Fibroblast of the aortic adventitia (primary cell): ENCODE measurements around the gene AMZ2. TPM values are rescaled to one million over a fixed set of nuclear protein-coding genes. Genes with fewer than 3 reads are reported as not detected.
"Not testable (repeated sequence)": the region's sequence is repeated elsewhere in the genome, so short reads cannot be mapped to it uniquely, and the experiment has no call there.

Experiments
- DNase-seq: peaks from one replicate; pipeline ENCODE4 v3.0.0-alpha.2; 2010; ENCODE audit warnings: low read depth
- H3K4me3 ChIP-seq: 2 replicates; pipeline ENCODE4 v1.5.1; 2011; ENCODE audit warnings: low read depth, mild to moderate bottlenecking, control low read depth, low read length, moderate library complexity
- total RNA-seq: library from RNA; depleted of rRNA; stranded (reverse); fragments of >200 nt; gene quantifications from 2 replicates; pipeline ENCODE4 v1.2.3, GENCODE V29; 2012; ENCODE audit warnings: low replicate concordance
- TF ChIP-seq, protein P1 (sequence below): IDR thresholded peaks from 2 replicates; pipeline ENCODE4 v1.5.1; 2011; ENCODE audit warnings: mild to moderate bottlenecking, low read length, control low read depth, inconsistent platforms; ENCODE audit not compliant: insufficient read depth

The AMZ2 gene
- total RNA-seq, 1 donor = 89.7 TPM

GRCh38 chr17:68221786-68222185 lies 26.1 kb upstream of the AMZ2 start:
- DNase-seq = no peak
- TF ChIP-seq, protein P1, sequence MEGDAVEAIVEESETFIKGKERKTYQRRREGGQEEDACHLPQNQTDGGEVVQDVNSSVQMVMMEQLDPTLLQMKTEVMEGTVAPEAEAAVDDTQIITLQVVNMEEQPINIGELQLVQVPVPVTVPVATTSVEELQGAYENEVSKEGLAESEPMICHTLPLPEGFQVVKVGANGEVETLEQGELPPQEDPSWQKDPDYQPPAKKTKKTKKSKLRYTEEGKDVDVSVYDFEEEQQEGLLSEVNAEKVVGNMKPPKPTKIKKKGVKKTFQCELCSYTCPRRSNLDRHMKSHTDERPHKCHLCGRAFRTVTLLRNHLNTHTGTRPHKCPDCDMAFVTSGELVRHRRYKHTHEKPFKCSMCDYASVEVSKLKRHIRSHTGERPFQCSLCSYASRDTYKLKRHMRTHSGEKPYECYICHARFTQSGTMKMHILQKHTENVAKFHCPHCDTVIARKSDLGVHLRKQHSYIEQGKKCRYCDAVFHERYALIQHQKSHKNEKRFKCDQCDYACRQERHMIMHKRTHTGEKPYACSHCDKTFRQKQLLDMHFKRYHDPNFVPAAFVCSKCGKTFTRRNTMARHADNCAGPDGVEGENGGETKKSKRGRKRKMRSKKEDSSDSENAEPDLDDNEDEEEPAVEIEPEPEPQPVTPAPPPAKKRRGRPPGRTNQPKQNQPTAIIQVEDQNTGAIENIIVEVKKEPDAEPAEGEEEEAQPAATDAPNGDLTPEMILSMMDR = no peak
- no peak overlapping the region for H3K4me3 ChIP-seq

- no peak overlapping the region for H3K4me3 ChIP-seq
- TF ChIP-seq, protein P1 = no peak
- no peak for DNase-seq
Measured at GRCh38 chr17:68222606-68223005, 25.2 kb upstream of the AMZ2 start.

DNA sequence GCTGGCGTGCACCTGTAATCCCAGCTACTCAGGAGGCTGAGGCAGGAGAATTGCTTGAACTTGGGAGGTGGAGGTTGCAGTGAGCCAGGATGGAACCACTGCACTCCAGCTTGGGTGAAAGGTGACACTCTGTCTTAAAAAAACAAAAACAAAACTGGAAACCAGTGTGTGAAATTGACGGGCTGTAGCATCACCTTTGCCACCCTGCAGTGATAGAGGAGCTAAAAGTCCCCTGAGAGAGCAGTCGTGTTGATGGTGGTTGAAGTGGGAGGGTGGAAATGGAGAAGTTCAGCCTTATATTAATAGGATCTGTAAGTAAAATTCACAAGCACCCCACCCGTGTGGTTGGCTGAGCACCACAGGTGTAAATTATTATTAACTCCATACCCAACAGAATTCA lies 22.8 kb upstream of the AMZ2 start:
- DNase-seq, H3K4me3 ChIP-seq: not testable (repeated sequence)

DNA sequence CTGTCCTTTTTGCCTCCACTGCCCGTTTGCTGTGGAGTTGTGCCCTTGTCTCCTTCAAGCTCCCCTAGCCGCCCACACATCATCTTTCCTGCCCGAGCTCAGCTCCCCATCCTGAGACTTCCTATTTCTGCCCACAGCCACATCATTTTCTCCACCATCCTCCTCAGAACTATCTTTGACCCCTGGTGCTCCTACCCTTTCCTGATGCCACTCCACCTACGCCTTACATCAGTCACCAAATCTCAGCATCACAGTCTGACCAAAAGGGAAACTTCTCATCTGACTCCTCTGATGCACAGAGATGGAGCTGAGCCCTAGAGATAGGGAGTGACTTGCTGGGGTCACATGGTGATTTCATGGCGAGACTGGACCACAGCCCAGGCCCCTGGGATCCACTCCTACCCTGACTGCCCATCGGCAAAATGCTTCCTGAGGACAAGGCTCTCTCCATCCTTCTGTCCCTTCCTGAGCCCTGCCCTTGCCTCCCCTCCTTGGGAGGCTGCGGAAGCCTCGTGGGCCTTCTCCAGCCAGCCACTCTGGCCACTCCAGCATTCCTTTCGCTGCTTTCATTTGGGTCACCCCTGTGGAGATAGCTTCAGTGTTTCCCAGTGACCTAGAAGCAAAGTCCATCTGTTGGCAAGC lies 19.7 kb upstream of the AMZ2 start:
- not testable (repeated sequence) for DNase-seq, H3K4me3 ChIP-seq

DNA sequence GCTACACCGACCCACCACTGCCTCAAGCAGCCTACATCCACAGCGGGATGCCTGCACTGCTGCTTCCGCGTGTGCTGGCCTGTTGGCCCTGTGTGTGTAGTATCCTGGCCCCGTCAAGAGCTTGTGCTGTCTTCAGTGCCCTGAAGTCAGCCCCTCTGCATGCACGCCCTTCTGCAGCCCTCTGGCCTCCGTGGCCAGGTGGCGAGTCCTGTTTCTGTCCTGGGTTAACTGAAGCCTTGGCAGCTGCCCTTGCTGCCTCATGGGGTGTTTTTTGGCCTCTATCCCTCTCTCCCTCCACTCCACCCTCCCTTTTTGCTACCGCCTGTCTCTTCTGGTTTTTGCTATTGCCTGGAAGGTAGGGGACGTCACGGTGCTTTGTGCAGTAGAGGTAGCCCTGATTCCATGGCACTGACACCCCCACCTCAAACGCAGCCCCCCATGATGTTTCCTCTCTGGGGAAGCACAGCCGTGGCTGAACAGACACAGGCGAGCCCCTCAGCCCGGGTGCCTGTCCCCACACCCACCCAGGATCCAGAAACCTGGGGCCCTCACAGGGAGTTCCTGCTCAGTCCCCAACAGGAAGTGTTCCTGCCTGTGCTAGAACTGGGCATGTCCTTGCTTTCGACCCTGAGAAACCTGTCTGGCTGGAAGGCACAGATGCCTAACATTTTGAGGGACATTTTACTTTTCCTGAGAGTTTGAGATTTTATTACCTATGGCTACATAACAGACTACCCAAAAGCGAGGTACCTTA lies 18.8 kb upstream of the AMZ2 start:
- no peak overlapping the region for H3K4me3 ChIP-seq
- TF ChIP-seq, protein P1 = no peak
- DNase-seq = no peak

GRCh38 chr17:68229619-68230018 lies 18.2 kb upstream of the AMZ2 start:
- H3K4me3 ChIP-seq = no peak overlapping the region
- no peak for DNase-seq
- TF ChIP-seq, protein P1 = no peak

DNA sequence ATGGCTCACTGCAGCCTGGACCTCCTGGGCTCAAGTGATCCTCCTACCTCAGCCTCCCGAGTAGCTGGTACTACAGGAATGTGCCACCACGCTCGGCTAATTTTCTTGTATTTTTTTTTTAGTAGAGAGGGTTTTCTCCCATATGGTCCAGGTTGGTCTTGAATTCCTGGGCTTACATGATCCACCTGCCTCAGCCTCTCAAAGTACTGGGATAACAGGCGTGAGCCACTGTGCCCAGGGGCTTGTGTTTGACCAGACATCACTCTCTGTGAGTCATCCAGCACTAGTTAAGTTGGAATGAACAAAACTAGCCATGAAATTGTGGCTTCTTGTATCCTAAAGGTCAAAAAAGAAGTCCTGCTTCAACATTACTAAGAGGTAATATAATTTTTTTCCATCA lies 16.7 kb upstream of the AMZ2 start:
- not testable (repeated sequence) for H3K4me3 ChIP-seq, DNase-seq

- TF ChIP-seq, protein P1 = no peak
- DNase-seq = no peak
Measured at GRCh38 chr17:68231541-68231940, 16.3 kb upstream of the AMZ2 start.

GRCh38 chr17:68232741-68233140 lies 15.1 kb upstream of the AMZ2 start:
- peak; percentile 80 for DNase-seq
- H3K4me3 ChIP-seq = not testable (repeated sequence)

More at GRCh38 chr17:68231541-68231940, 16.3 kb upstream of the AMZ2 start:
- H3K4me3 ChIP-seq = no peak overlapping the region

DNA sequence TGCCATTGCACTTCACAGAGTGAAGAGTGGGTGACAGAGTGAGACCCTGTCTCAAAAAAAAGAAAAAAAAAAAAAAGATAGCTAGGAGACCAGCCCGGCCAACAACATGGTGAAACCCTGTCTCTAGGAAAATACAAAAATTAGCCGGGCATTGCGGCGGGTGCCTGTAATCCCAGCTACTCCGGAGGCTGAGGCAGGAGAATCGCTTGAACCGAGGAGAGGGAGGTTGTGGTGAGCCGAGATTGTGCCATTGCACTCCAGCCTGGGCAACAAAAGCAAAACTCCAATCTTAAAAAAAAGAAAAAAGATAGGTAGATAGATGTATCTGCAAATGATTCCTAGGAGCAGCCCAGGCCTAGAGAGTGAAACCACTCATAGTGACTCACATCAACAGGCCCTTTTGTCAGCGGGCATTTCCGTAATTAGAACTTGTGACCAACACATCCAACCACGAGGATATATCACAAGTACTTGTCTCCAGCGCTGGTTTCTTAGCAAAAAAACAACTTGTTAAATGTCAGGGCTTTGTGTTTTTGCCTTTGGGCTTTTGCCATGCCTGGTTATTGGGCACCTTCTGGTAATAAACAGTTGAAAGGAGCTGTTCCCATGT lies 13.0 kb upstream of the AMZ2 start:
- not testable (repeated sequence) for H3K4me3 ChIP-seq
- peak; percentile 63 for DNase-seq

DNA sequence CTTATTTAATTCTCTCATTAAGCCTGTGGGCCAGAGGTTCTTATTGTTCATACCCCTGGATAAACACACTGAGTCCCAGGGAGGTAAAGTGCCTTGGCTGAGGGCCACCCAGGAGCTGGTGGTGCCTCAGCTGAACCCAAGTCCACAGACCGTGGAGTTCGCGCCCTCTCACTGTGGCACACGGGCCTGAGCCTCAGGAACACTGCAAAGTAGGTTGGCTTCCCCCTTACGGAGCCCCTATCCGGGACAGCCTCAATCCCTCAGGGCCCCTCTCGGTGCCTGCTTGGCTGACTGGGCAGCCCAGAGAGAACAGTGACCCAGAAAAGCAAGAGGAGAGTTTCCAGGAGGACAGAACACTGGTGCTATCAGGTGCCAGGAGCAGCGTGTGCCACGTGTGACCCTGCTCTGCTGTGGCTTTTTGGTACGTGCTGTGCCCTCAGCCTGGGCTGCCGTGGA lies 12.5 kb upstream of the AMZ2 start:
- H3K4me3 ChIP-seq, DNase-seq: not testable (repeated sequence)

GRCh38 chr17:68237369-68238163 lies 10.3 kb upstream of the AMZ2 start:
- DNase-seq, H3K4me3 ChIP-seq: not testable (repeated sequence)
